HCT116 (cell line): Measurements from ENCODE around the gene CDH11. TPM values are rescaled to one million over a fixed set of nuclear protein-coding genes. Genes with fewer than 3 reads are reported as not detected.

Source experiments
- ATAC-seq: fragments of 200-7000 bp; cut with Tn5 transposase; 2 replicates; pipeline ENCODE4 v1.9.1; 2020; ENCODE audit warnings: mild to moderate bottlenecking, moderate library complexity
- BruUV-seq: library from RNA; stranded (reverse); fragments of 400-500 nt; replicated peaks from 2 replicates; lab custom pipeline; 2021; lab: Mats Ljungman, UMichigan
- CTCF ChIA-PET: fragments of 300-600 bp; sonication (Branson Sonifier 250); formaldehyde crosslinking; loops from one replicate; lab custom pipeline; 2021; ENCODE audit warnings: antibody characterized with exemption; lab: Charles Lee
- POLR2A ChIA-PET: fragments of 300-600, 350-600 bp; sonication (Branson Sonifier 250); formaldehyde crosslinking; loops from one replicate; lab custom pipeline; 2021; ENCODE audit warnings: antibody characterized with exemption; lab: Charles Lee
- RAD21 ChIA-PET, 2 experiments: fragments of 300-600 bp; sonication (Branson Sonifier 250); formaldehyde crosslinking; loops; one replicate each; lab custom pipeline; 2023; ENCODE audit warnings: low total read pairs in 2 of 2; ENCODE audit not compliant: uncharacterized antibody in 2 of 2, unreplicated experiment in 2 of 2, low non-redundant PET in 1 of 2; lab: Charles Lee
- DNase-seq: peaks from one replicate; pipeline ENCODE4 v3.0.0-alpha.2; 2010; ENCODE audit warnings: low read depth, low spot score
- H2AFZ ChIP-seq: fragments of 200-600 bp; shearing (Covaris generic), sonication (generic); 2 replicates; pipeline ENCODE4 v1.6.1; 2017; ENCODE audit warnings: low read depth, mixed run types, mixed read lengths, antibody characterized with exemption, low read length; ENCODE audit not compliant: poor library complexity, severe bottlenecking
- H3K27ac ChIP-seq: 2 replicates; pipeline ENCODE4 v1.5.1; 2012; ENCODE audit warnings: low read depth, low read length
- H3K27me3 ChIP-seq: fragments of 200-600 bp; sonication (generic); 2 replicates; pipeline ENCODE4 v1.6.1; 2016; ENCODE audit warnings: mixed run types, low read length, mixed read lengths; ENCODE audit not compliant: insufficient read depth
- H3K36me3 ChIP-seq, 2 experiments: fragments of 200-500 bp in 1 of 2; fragments of 200-600 bp in 1 of 2; sonication (Bioruptor generic) in 1 of 2; sonication (generic) in 1 of 2; 2 replicates each; pipeline versions ENCODE4 v1.5.1 to v1.6.1; 2014 to 2016; ENCODE audit warnings: low read length in 2 of 2, inconsistent platforms in 1 of 2, mixed read lengths in 1 of 2, mixed run types in 1 of 2; ENCODE audit not compliant: insufficient read depth in 2 of 2, control insufficient read depth in 1 of 2
- H3K4me1 ChIP-seq, 2 experiments: fragments of 200-600 bp in 1 of 2; sonication (generic) in 1 of 2; 2 replicates each; pipeline versions ENCODE4 v1.5.1 to v1.6.1; 2012 to 2017; ENCODE audit warnings: low read length in 2 of 2, inconsistent platforms in 1 of 2, mild to moderate bottlenecking in 1 of 2, mixed read lengths in 1 of 2, mixed run types in 1 of 2, moderate library complexity in 1 of 2; ENCODE audit not compliant: insufficient read depth in 2 of 2, control insufficient read depth in 1 of 2
- H3K4me2 ChIP-seq: fragments of 200-600 bp; sonication (generic); 2 replicates; pipeline ENCODE4 v1.6.1; 2017; ENCODE audit warnings: mixed run types, low read length, mixed read lengths
- H3K4me3 ChIP-seq, 2 experiments: fragments of 200-600 bp in 1 of 2; sonication (generic) in 1 of 2; replicated peaks in 1 of 2; 2 replicates each; pipeline ENCODE4 v1.5.1; 2011 to 2016; ENCODE audit warnings: low read length in 2 of 2, control low read depth in 1 of 2, low read depth in 1 of 2, mild to moderate bottlenecking in 1 of 2, mixed read lengths in 1 of 2, mixed run types in 1 of 2
- H3K79me2 ChIP-seq: fragments of 200-600 bp; sonication (generic); 2 replicates; pipeline ENCODE4 v1.6.1; 2017; ENCODE audit warnings: mild to moderate bottlenecking, mixed run types, low read length, moderate library complexity, mixed read lengths; ENCODE audit not compliant: insufficient read depth
- H3K9ac ChIP-seq: fragments of 200-600 bp; sonication (generic); 2 replicates; pipeline ENCODE4 v1.6.1; 2016; ENCODE audit warnings: low read length, mixed read lengths
- H3K9me2 ChIP-seq: fragments of 200-600 bp; sonication (generic), shearing (Covaris generic); 2 replicates; pipeline ENCODE4 v1.6.1; 2017; ENCODE audit warnings: mixed run types, mild to moderate bottlenecking, moderate library complexity; ENCODE audit not compliant: insufficient read depth
- H3K9me3 ChIP-seq, 2 experiments: fragments of 200-500 bp in 1 of 2; fragments of 200-600 bp in 1 of 2; sonication (Bioruptor generic) in 1 of 2; sonication (generic) in 1 of 2; 2 replicates each; pipeline ENCODE4 v1.6.1; 2014 to 2017; ENCODE audit warnings: low read length in 2 of 2, mixed read lengths in 2 of 2, inconsistent platforms in 1 of 2, low read depth in 1 of 2, mild to moderate bottlenecking in 1 of 2, mixed run types in 1 of 2, moderate library complexity in 1 of 2; ENCODE audit not compliant: control insufficient read depth in 1 of 2, insufficient read depth in 1 of 2
- H4K20me1 ChIP-seq: fragments of 200-600 bp; sonication (generic), shearing (Covaris generic); 2 replicates; pipeline ENCODE4 v1.6.1; 2017; ENCODE audit warnings: mixed run types, mild to moderate bottlenecking, moderate library complexity; ENCODE audit not compliant: insufficient read depth
- ATF3 ChIP-seq: IDR thresholded peaks from 2 replicates; pipeline ENCODE4 v1.6.1; 2012
- CBX3 ChIP-seq: IDR thresholded peaks from 2 replicates; pipeline ENCODE4 v1.6.1; 2012; ENCODE audit warnings: low read depth
- CTCF ChIP-seq, 3 experiments: fragments of 200-600 bp in 1 of 3; sonication (generic) in 1 of 3; IDR thresholded peaks in 2 of 3; conservative IDR thresholded peaks in 1 of 3; 2 replicates each; pipeline ENCODE4 v1.5.1; 2012 to 2017; ENCODE audit warnings: low read depth in 2 of 3, low read length in 2 of 3, antibody characterized with exemption in 1 of 3, borderline replicate concordance in 1 of 3, control low read depth in 1 of 3, mild to moderate bottlenecking in 1 of 3, mixed read lengths in 1 of 3, mixed run types in 1 of 3, moderate library complexity in 1 of 3; ENCODE audit not compliant: insufficient read depth in 1 of 3
- ELF1 ChIP-seq: IDR thresholded peaks from 2 replicates; pipeline ENCODE4 v1.6.1; 2012; ENCODE audit warnings: low read depth, borderline replicate concordance
- EZH2 ChIP-seq: fragments of 200-600 bp; sonication (generic); IDR thresholded peaks from 2 replicates; pipeline ENCODE4 v1.6.1; 2017; ENCODE audit warnings: antibody characterized with exemption, mixed run types
- JUND ChIP-seq: IDR thresholded peaks from 2 replicates; pipeline ENCODE4 v1.6.1; 2012
- MAX ChIP-seq: IDR thresholded peaks from 2 replicates; pipeline ENCODE4 v1.6.1; 2012
- POLR2A ChIP-seq: IDR thresholded peaks from 2 replicates; pipeline ENCODE4 v1.7.0; 2011; ENCODE audit warnings: borderline replicate concordance; ENCODE audit not compliant: insufficient read depth, insufficient read length; ENCODE audit errors: extremely low read depth
- POLR2AphosphoS5 ChIP-seq: IDR thresholded peaks from 2 replicates; pipeline ENCODE4 v1.6.1; 2011; ENCODE audit warnings: mild to moderate bottlenecking, low read depth, low read length, moderate library complexity
- RAD21 ChIP-seq: IDR thresholded peaks from 2 replicates; pipeline ENCODE4 v1.6.1; 2012; ENCODE audit warnings: low read depth, mild to moderate bottlenecking
- REST ChIP-seq: IDR thresholded peaks from 2 replicates; pipeline ENCODE4 v1.6.1; 2012; ENCODE audit warnings: low read depth
- SIN3A ChIP-seq: IDR thresholded peaks from 2 replicates; pipeline ENCODE4 v1.6.1; 2012; ENCODE audit warnings: low read depth
- SP1 ChIP-seq: IDR thresholded peaks from 2 replicates; pipeline ENCODE4 v1.6.1; 2012; ENCODE audit warnings: low read depth
- SRF ChIP-seq: IDR thresholded peaks from 2 replicates; pipeline ENCODE4 v1.6.1; 2012; ENCODE audit warnings: low read depth
- TCF7L2 ChIP-seq: IDR thresholded peaks from 2 replicates; pipeline ENCODE4 v1.7.0; 2011; ENCODE audit warnings: borderline replicate concordance, inconsistent platforms; ENCODE audit not compliant: insufficient read depth, insufficient read length; ENCODE audit errors: extremely low read depth
- YY1 ChIP-seq: IDR thresholded peaks from 2 replicates; pipeline ENCODE4 v1.6.1; 2011; ENCODE audit warnings: low read length, low read depth, moderate library complexity, mild to moderate bottlenecking; ENCODE audit not compliant: insufficient replicate concordance; ENCODE audit errors: extremely low read depth
- ZFX ChIP-seq: fragments of 450-650 bp; IDR thresholded peaks from 2 replicates; pipeline ENCODE4 v1.6.1; 2017
- ZNF274 ChIP-seq: fragments of 200-500 bp; sonication (Bioruptor generic); IDR thresholded peaks from 2 replicates; pipeline ENCODE4 v1.6.1; 2014; ENCODE audit warnings: mild to moderate bottlenecking, low read depth, low read length, inconsistent platforms
- intact Hi-C: fragments of 100-400 bp; cut with micrococcal nuclease; formaldehyde crosslinking; loops from 2 replicates; pipeline ENCODE4 v1.10.0; 2022
- total RNA-seq: library from RNA; stranded (reverse); gene quantifications from one replicate; pipeline ENCODE4 v1.2.1, GENCODE V29; 2021; ENCODE audit not compliant: unreplicated experiment

Gene CDH11
- total RNA-seq, 1 experiment from 2014 or later, result 0.52 TPM

GRCh38 chr16:64924086-64924485 lies 197.8 kb downstream of the CDH11 start (continued):
- no peak for TF ChIP-seq REST

GRCh38 chr16:64919929-64920607 lies 201.8 kb downstream of the CDH11 start:
- H2AFZ ChIP-seq, result no peak overlapping the region
- no peaks in the 10 kb centered on the region for H3K9me2 ChIP-seq
- no peak overlapping the region for H3K9ac ChIP-seq
- no peaks in the 10 kb centered on the region for H3K36me3 ChIP-seq
- no TSS peak for BruUV-seq
- intact Hi-C loops, result no loop called here
- H4K20me1 ChIP-seq, result no peaks in the 10 kb centered on the region
- no peak overlapping the region for H3K4me3 ChIP-seq
- H3K4me1 ChIP-seq, result no peaks in the 10 kb centered on the region
- no peak overlapping the region for H3K27ac ChIP-seq
- H3K4me2 ChIP-seq, result no peak overlapping the region
- ChIA-PET RAD21 (no interaction called here), POLR2A (no interaction called here), CTCF (no interaction called here)
- ATAC-seq (no peak), DNase-seq (no peak)
- no peaks in the 10 kb centered on the region for H3K27me3 ChIP-seq
- peaks cover 3 to 24% of the 10 kb centered on the region in 2 experiments; a peak in 2 of 4 replicates for H3K9me3 ChIP-seq
- H3K79me2 ChIP-seq, result no peaks in the 10 kb centered on the region
- TF ChIP-seq JUND (no peak), POLR2A (no peak), ZFX (no peak), SIN3A (no peak), POLR2AphosphoS5 (no peak), ELF1 (no peak), CBX3 (no peak), YY1 (no peak), TCF7L2 (no peak), SP1 (no peak), RAD21 (no peak), ZNF274 (no peak), MAX (no peak), CTCF (IDR thresholded peaks at IDR 0.05 in 2 of 3, conservative IDR thresholded peaks at IDR 0.05 in 1 of 3; ENCODE audit: borderline replicate concordance in 1 of 3, insufficient read depth in 1 of 3, low read depth in 2 of 3, low read length in 2 of 3) (no peak), EZH2 (no peak), SRF (no peak), ATF3 (no peak)
